Caco-2 (cell line): ENCODE results near the gene ATIC. TPM values are rescaled to one million over a fixed set of nuclear protein-coding genes. Genes with fewer than 3 reads are reported as not detected.

Experiments used
- BruUV-seq: library from RNA; stranded (reverse); fragments of 400-500 nt; replicated peaks from 2 replicates; lab custom pipeline; 2021; lab: Mats Ljungman, UMichigan
- CTCF ChIA-PET: fragments of 300-600 bp; sonication (Branson Sonifier 250); formaldehyde crosslinking; loops from one replicate; lab custom pipeline; 2022; ENCODE audit warnings: antibody characterized with exemption; lab: Charles Lee
- POLR2A ChIA-PET: fragments of 300-600 bp; sonication (Branson Sonifier 250); formaldehyde crosslinking; loops from one replicate; lab custom pipeline; 2022; ENCODE audit warnings: antibody characterized with exemption; lab: Charles Lee
- DNase-seq, 2 experiments: peaks; one replicate each; pipeline versions ENCODE4 v3.0.0 to v3.0.0-alpha.2; 2020 to 2022
- H3K27me3 ChIP-seq: replicated peaks from 2 replicates; pipeline ENCODE4 v1.6.0; 2011; ENCODE audit warnings: low read length; ENCODE audit not compliant: control insufficient read depth, insufficient read depth
- H3K36me3 ChIP-seq: 2 replicates; pipeline ENCODE4 v1.5.1; 2011; ENCODE audit warnings: low read length; ENCODE audit not compliant: control insufficient read depth, insufficient read depth
- H3K4me1 ChIP-seq: fragments of 250-450 bp; sonication (Bioruptor Pico); 2 replicates; pipeline ENCODE4 v1.5.1; 2020; ENCODE audit warnings: mild to moderate bottlenecking
- H3K4me3 ChIP-seq: 2 replicates; pipeline ENCODE4 v1.5.1; 2011; ENCODE audit warnings: low read depth, mild to moderate bottlenecking, control low read depth, low read length
- H3K9me3 ChIP-seq: fragments of 250-450 bp; sonication (Bioruptor Pico); 2 replicates; pipeline ENCODE4 v1.5.1; 2020; ENCODE audit warnings: mild to moderate bottlenecking, moderate library complexity
- H3K27ac Mint-ChIP-seq: one replicate; pipeline ENCODE4 v1.8.0; 2022; ENCODE audit warnings: mixed read lengths; ENCODE audit not compliant: unreplicated experiment
- H3K27me3 Mint-ChIP-seq: one replicate; pipeline ENCODE4 v1.8.0; 2022; ENCODE audit warnings: mixed read lengths; ENCODE audit not compliant: insufficient read depth, unreplicated experiment
- H3K36me3 Mint-ChIP-seq: one replicate; pipeline ENCODE4 v1.8.0; 2022; ENCODE audit warnings: mild to moderate bottlenecking, mixed read lengths; ENCODE audit not compliant: insufficient read depth, unreplicated experiment
- H3K4me1 Mint-ChIP-seq: one replicate; pipeline ENCODE4 v1.8.0; 2022; ENCODE audit warnings: low read depth, mixed read lengths; ENCODE audit not compliant: unreplicated experiment
- H3K4me3 Mint-ChIP-seq: one replicate; pipeline ENCODE4 v1.8.0; 2022; ENCODE audit warnings: mild to moderate bottlenecking, moderate library complexity, mixed read lengths; ENCODE audit not compliant: unreplicated experiment
- H3K9me3 Mint-ChIP-seq: one replicate; pipeline ENCODE4 v1.8.0; 2022; ENCODE audit warnings: mixed read lengths; ENCODE audit not compliant: unreplicated experiment
- CTCF ChIP-seq, 2 experiments: fragments of 200-600 bp in 1 of 2; IDR thresholded peaks; 1 replicate in 1 of 2; 2 replicates in 1 of 2; pipeline versions ENCODE4 v1.5.1 to v1.8.0; 2011 to 2022; ENCODE audit warnings: antibody characterized with exemption in 1 of 2, control low read depth in 1 of 2, inconsistent platforms in 1 of 2, low read depth in 1 of 2, low read length in 1 of 2, mild to moderate bottlenecking in 1 of 2, moderate library complexity in 1 of 2; ENCODE audit not compliant: insufficient read depth in 1 of 2, severe bottlenecking in 1 of 2, unreplicated experiment in 1 of 2
- intact Hi-C: fragments of 100-400 bp; cut with micrococcal nuclease; formaldehyde crosslinking; loops from one replicate; pipeline ENCODE4 v1.10.0; 2022; ENCODE audit not compliant: unreplicated experiment
- total RNA-seq: library from RNA; stranded (reverse); gene quantifications from 2 replicates; pipeline ENCODE4 v1.2.3, GENCODE V29; 2022

The ATIC gene
- total RNA-seq, 1 experiment from 2014 or later = 318 TPM

DNA sequence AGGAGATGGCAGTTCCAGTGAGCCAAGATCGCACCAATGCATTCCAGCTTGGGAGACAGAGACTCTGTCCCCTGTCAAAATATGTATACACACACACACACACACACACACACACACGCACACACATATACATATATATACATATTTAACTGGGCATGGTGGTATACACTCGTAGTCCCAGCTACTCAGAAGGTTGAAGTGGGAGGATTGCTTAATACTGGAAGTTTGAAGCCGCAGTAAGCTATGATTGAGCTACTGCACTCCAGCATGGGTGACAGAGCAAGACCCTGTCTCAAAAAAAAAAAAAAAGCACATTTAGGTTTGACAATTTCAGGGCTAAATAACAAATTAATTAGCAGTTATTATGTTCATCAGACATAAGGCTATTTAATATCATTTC, 36.0 kb upstream of the ATIC start:
- H3K4me1 ChIP-seq = no peaks in the 10 kb centered on the region
- H3K4me3 Mint-ChIP-seq = no peak overlapping the region
- H3K9me3 ChIP-seq = no peaks in the 10 kb centered on the region
- no peaks in the 10 kb centered on the region for H3K27me3 ChIP-seq
- no peaks in the 10 kb centered on the region for H3K36me3 ChIP-seq
- BruUV-seq = no TSS peak
- intact Hi-C loops = no loop called here
- DNase-seq = no peak
- no peaks in the 10 kb centered on the region for H3K36me3 Mint-ChIP-seq
- peaks cover 5% of the 10 kb centered on the region for H3K4me1 Mint-ChIP-seq
- H3K9me3 Mint-ChIP-seq = no peaks in the 10 kb centered on the region
- no peak overlapping the region for H3K27ac Mint-ChIP-seq
- CTCF ChIA-PET = no interaction called here
- H3K4me3 ChIP-seq = no peak overlapping the region
- H3K27me3 Mint-ChIP-seq = no peaks in the 10 kb centered on the region
- no peak for TF ChIP-seq CTCF (IDR thresholded peaks at IDR 0.05; ENCODE audit: insufficient read depth in 1 of 2, low read depth in 1 of 2, low read length in 1 of 2, severe bottlenecking in 1 of 2, unreplicated experiment in 1 of 2)
- POLR2A ChIA-PET = no interaction called here

GRCh38 chr2:215277944-215278343, 33.9 kb upstream of the ATIC start:
- no peak for TF ChIP-seq CTCF (IDR thresholded peaks at IDR 0.05; ENCODE audit: insufficient read depth in 1 of 2, low read depth in 1 of 2, low read length in 1 of 2, severe bottlenecking in 1 of 2, unreplicated experiment in 1 of 2)
- H3K4me3 Mint-ChIP-seq = no peak overlapping the region
- BruUV-seq = no TSS peak
- ChIA-PET CTCF (no interaction called here), POLR2A (no interaction called here)
- H3K4me1 ChIP-seq = no peaks in the 10 kb centered on the region
- no peaks in the 10 kb centered on the region for H3K9me3 ChIP-seq
- peaks cover 5% of the 10 kb centered on the region for H3K4me1 Mint-ChIP-seq
- no peak overlapping the region for H3K4me3 ChIP-seq
- no peaks in the 10 kb centered on the region for H3K9me3 Mint-ChIP-seq
- intact Hi-C loops = loop anchor here (2.0 kb wide), 1 partner anchor 67 kb away; no protein-coding TSS in a partner anchor
- no peaks in the 10 kb centered on the region for H3K27me3 Mint-ChIP-seq
- H3K36me3 ChIP-seq = no peaks in the 10 kb centered on the region
- no peak for DNase-seq
- H3K36me3 Mint-ChIP-seq = no peaks in the 10 kb centered on the region
- H3K27me3 ChIP-seq = no peaks in the 10 kb centered on the region
- no peak overlapping the region for H3K27ac Mint-ChIP-seq

DNA sequence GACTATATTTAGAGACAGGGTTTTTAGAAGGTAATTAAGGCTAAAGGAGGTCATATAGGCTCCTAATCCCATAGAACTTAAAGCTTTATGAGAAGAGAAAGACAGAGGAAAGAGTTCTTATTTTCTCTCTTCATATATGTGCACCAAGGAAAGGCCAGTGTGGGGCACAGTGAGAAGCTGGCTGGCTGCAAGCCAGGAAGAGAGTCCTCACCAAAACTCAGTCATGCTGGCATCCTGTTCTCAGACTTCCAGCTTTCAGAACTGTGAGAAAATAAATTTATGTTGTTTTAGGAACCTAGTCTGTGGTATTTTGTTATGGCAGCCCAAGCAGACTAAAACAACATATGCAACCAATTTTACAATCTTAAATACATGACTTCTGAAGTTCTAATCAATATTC, 31.5 kb upstream of the ATIC start:
- H3K4me1 ChIP-seq = no peaks in the 10 kb centered on the region
- Mint-ChIP-seq H3K4me1 (no peaks in the 10 kb centered on the region), H3K4me3 (no peak overlapping the region), H3K9me3 (no peaks in the 10 kb centered on the region), H3K36me3 (no peaks in the 10 kb centered on the region), H3K27me3 (no peaks in the 10 kb centered on the region), H3K27ac (no peak overlapping the region)
- intact Hi-C loops = no loop called here
- BruUV-seq = no TSS peak
- TF ChIP-seq CTCF (IDR thresholded peaks at IDR 0.05; ENCODE audit: insufficient read depth in 1 of 2, low read depth in 1 of 2, low read length in 1 of 2, severe bottlenecking in 1 of 2, unreplicated experiment in 1 of 2) = no peak
- no peaks in the 10 kb centered on the region for H3K36me3 ChIP-seq
- ChIA-PET POLR2A (no interaction called here), CTCF (no interaction called here)
- H3K27me3 ChIP-seq = no peaks in the 10 kb centered on the region
- DNase-seq = no peak
- H3K9me3 ChIP-seq = no peaks in the 10 kb centered on the region
- no peak overlapping the region for H3K4me3 ChIP-seq
